Activated CD8-positive, alpha-beta memory T cell treated with anti-CD3 and anti-CD28 coated beads, Interleukin-2, amount 50 U/mL, for 4 hours (primary cell): ENCODE results near the gene C19orf33.
A peak's percentile ranks its signal among the peaks of the same experiment; 100 is the strongest.
"Not testable (repeated sequence)": the region's sequence is repeated elsewhere in the genome, so short reads cannot be mapped to it uniquely, and the experiment has no call there.

Experiments
- DNase-seq: peaks from one replicate; pipeline ENCODE4 v3.0.0-alpha.2; 2020

The C19orf33 gene

DNA sequence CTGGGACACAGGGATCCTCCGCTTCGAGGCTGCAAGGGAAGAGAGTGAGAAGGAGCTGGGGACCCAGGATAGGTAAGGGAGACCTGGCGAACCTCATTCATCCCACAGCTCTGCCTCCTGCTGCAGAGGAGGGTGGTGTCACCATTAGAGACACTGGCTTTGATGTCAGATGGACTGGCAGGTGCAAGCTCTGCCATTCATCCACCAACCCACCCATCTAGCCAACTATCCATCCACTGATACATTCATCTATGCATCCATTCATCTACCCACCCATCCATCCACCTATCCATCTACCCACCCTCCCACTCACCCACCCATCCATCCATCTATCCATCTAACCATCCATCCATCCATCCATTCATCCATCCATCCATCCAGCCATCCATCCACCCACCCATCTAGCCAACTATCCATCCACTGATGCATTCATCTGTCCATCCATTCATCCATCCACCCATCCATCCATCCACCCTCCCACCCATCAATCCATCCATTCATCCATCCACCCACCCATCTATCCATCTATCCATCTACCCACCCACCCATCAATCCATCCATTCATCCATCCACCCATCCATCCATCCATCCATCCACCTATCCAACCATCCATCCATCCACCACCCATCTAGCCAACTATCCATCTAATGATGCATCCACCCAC is 5.7 kb downstream of the C19orf33 start:
- DNase-seq, result no peak

DNA sequence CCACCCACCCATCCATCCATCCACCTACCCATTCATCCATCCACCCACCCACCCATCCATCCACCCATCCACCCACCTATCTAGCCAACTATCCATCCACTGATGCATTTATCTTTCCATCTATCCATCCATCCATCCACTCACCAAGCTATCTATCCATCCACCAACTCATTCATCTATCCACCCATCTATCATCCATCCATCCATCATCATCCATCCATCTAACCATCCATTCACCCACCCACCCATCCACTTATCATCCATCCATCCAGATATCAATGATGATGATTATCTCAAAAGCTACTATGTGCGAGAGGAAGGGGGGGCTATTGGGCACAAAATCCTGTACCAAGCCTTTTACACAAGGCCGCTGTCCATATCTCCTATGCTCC is 6.2 kb downstream of the C19orf33 start:
- DNase-seq, result no peak

- DNase-seq, result no peak
Observed at GRCh38 chr19:38310986-38311385, 6.9 kb downstream of the C19orf33 start.

DNA sequence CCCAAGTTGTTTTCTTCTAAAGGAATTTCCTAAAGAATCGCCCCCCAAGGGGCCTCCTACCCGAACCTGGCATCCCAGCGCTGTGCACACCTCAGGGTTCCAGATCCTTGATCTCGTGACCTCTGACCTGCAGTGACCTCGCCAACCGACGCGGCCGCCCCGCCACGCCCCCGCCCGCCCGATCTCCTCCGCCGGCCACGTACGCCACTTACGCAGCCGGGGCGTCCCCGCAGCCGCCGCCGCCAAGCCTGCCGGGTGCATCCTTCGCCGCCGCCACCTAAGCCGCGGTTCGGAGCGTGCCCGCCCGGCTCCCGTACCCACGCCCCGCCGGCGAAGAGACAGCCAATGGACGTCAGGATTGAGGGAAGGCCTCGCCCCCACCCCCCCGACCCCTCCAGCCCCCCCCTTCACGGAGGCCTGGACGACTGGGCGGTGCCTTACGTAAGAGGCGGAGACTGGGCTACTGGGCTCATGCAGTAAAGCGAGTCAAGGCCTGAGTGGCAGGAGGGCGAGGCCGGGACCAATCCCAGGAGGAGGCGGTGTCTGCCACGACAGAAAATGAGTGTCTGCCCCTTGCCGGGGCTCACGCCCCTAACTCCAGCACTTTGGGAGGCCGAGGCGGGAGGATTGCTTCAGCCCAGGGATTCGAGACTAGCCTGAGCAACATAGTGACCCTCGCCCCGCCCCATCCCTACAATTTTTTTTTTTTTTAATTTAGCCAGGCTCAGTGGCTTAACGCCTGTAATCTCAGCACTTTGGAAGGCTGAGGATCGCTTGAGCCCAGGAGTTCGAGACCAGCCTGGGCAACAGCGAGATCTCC is 11.8 kb downstream of the C19orf33 start, which contains the start of gene YIF1B:
YIF1B (minus strand) TSS at position 291 of the 820 bp plus-strand sequence; CDS start at position 261, 30 bp downstream.
- peak; percentile 92 for DNase-seq

GRCh38 chr19:38316477-38317067 is 12.5 kb downstream of the C19orf33 start:
- no peak for DNase-seq

- no peak for DNase-seq
Observed at GRCh38 chr19:38317104-38317612, 13.1 kb downstream of the C19orf33 start.

GRCh38 chr19:38318660-38319059 is 14.6 kb downstream of the C19orf33 start:
- DNase-seq, result no peak

DNA sequence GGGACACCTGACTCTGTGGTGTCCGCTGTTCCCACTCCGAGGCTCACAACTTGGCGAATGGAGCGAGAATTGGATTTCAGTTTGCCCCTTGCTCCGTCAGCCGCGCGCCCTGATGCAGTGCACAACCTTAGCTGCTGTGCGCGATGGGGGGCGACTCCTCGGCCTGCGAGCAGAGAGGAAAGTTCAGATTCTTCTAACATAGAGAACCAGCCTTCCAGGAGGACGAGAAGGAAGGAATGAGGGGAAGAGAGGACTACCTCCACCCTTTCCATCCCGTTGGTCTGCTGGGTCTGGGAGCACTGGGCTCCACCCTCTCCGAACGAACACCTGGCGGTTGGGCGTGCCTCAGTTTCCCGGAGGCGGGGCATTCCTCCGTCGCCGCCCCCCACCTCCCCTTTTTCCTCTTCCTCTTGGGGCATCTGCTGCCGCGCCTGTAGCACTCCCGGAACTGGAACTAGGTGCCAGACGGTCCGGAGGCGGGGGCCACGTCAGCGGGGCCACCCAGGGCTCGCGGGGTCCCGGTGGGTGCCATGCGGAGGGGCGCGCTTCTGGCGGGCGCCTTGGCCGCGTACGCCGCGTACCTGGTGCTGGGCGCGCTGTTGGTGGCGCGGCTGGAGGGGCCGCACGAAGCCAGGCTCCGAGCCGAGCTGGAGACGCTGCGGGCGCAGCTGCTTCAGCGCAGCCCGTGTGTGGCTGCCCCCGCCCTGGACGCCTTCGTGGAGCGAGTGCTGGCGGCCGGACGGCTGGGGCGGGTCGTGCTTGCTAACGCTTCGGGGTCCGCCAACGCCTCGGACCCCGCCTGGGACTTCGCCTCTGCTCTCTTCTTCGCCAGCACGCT is 15.6 kb downstream of the C19orf33 start, which contains the start of gene KCNK6:
KCNK6 (plus strand) TSS at position 425 of the 838 bp plus-strand sequence; CDS start at position 531, 106 bp downstream.
- DNase-seq, result peak; percentile 57

DNA sequence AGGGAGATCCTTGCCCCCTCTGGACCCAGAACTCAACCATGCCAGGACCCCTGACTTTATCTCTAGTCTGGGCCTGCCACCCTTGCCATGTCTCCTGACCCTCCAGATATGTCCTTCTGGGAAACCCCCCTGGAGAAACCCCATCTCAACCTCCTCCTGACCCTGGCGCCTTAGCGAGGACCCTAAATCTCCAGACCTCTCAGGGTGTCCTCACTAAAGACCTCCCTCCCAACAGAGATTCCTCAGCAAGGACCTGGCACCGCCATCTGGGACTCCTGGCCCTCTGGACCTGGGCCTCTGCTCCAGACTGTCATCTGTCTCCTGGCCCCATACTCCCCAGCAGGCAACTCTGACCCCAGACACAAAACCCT is 16.9 kb downstream of the C19orf33 start:
- no peak for DNase-seq

GRCh38 chr19:38321646-38322196 is 17.7 kb downstream of the C19orf33 start:
- DNase-seq, result no peak

DNA sequence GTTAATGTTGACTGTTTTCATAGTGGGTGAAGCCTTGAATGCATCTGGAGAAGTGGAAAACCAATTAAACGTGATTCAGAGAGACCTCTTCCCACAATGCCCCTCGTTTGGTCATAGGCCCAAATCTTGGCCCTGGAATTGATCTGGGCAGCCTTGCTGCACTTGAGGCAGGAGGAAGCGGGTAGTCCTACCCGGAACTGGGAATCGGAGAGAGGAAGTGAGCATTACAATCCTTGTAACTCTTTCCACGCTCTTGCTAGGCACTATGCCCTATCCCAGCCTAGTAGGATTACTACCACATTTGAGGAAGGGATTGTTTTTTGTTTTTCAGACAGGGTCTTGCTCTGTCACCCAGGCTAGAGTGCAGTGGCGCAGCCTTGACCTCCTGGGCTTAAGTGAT is 19.2 kb downstream of the C19orf33 start:
- DNase-seq, result no peak

- DNase-seq, result no peak
Observed at GRCh38 chr19:38324431-38324830, 20.4 kb downstream of the C19orf33 start.

DNA sequence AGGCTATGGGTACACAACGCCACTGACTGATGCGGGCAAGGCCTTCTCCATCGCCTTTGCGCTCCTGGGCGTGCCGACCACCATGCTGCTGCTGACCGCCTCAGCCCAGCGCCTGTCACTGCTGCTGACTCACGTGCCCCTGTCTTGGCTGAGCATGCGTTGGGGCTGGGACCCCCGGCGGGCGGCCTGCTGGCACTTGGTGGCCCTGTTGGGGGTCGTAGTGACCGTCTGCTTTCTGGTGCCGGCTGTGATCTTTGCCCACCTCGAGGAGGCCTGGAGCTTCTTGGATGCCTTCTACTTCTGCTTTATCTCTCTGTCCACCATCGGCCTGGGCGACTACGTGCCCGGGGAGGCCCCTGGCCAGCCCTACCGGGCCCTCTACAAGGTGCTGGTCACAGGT is 22.5 kb downstream of the C19orf33 start:
- no peak for DNase-seq

- no peak for DNase-seq
Observed at GRCh38 chr19:38329651-38330050, 25.6 kb downstream of the C19orf33 start.

- no peak for DNase-seq
Observed at GRCh38 chr19:38331728-38332127, 27.7 kb downstream of the C19orf33 start.

- DNase-seq, result no peak
Observed at GRCh38 chr19:38333245-38333644, 29.2 kb downstream of the C19orf33 start.

- DNase-seq, result peak; percentile 91
Observed at GRCh38 chr19:38335949-38336637, 32.0 kb downstream of the C19orf33 start.

GRCh38 chr19:38336638-38337359 is 32.7 kb downstream of the C19orf33 start:
- DNase-seq, result peak; percentile 94

DNA sequence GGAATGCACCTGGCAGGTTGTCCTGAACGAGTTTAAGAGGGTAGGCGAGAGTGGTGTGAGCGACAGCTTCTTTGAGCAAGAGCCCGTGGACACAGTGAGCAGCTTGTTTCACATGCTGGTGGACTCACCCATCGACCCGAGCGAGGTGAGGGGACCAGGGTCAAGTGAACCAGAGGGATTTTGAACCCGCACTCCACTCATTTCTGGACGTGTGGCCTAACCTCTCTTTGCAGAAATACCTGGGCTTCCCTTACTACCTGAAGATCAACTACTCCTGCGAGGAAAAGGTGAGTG is 33.3 kb downstream of the C19orf33 start:
- DNase-seq, result no peak

DNA sequence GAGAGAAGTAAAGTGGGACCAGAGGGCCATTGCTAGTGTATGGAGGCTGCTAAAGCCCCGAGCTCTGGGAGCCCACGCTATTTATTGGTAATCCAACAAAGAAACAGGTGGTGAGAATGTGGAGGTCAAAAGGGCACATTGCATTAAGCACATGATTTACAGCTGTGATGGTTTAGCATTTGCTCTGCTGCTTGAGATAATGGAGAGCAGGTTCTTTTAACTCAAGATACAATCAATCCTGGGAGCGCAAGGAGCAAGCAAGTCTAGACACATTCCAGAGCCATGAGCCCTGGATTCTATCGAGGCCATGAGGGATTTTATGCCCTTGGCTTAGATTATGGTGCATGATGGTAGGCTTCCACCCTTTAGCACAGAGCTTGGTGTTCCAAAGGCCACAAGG is 35.0 kb downstream of the C19orf33 start:
- not testable (repeated sequence) for DNase-seq

DNA sequence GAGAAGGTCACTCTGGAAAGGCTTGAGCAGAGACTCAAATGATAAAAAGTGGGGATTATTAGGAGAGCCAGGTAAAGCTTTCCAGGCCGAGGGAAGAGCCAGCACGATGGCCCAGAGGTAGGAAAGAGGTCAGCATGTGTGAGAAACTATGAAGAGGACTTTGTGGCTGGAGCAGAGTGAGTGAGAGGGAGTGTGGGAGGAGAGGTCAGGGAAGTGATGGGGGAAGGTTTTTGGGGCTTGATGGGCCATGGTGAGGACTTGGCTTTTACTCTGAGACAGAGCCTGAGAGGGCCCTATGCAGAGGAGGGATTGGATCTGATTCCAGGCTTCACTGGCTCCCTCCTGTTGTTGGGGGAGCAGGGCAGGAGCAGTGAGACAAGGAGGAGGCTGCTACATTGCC is 36.9 kb downstream of the C19orf33 start:
- DNase-seq, result no peak
